MM.1S (cell line): ENCODE measurements around the gene FA2H.
"Not testable (repeated sequence)": the region's sequence is repeated elsewhere in the genome, so short reads cannot be mapped to it uniquely, and the experiment has no call there.

Experiments used
- DNase-seq: peaks from one replicate; pipeline ENCODE4 v3.0.0-alpha.2; 2015
- H2AFZ ChIP-seq: fragments of 300-600 bp; sonication (generic); 2 replicates; pipeline ENCODE4 v1.6.0; 2016; ENCODE audit warnings: antibody characterized with exemption, low read length
- H3F3A ChIP-seq: fragments of 300-600 bp; sonication (generic); 2 replicates; pipeline ENCODE4 v1.6.1; 2016; ENCODE audit warnings: mild to moderate bottlenecking, antibody characterized with exemption, low read length, moderate library complexity, mixed read lengths; ENCODE audit not compliant: insufficient read depth
- H3K27ac ChIP-seq: fragments of 300-600 bp; sonication (generic); 2 replicates; pipeline ENCODE4 v1.5.1; 2016; ENCODE audit warnings: mild to moderate bottlenecking, low read length
- H3K27me3 ChIP-seq: fragments of 300-600 bp; sonication (generic); replicated peaks from 2 replicates; pipeline ENCODE4 v1.6.0; 2016; ENCODE audit warnings: low read length; ENCODE audit not compliant: insufficient read depth
- H3K36me3 ChIP-seq: fragments of 300-600 bp; sonication (generic); replicated peaks from 2 replicates; pipeline ENCODE4 v1.6.1; 2016; ENCODE audit warnings: mild to moderate bottlenecking, low read length, mixed read lengths; ENCODE audit not compliant: insufficient read depth
- H3K4me1 ChIP-seq: fragments of 300-600 bp; sonication (generic); 2 replicates; pipeline ENCODE4 v1.6.1; 2016; ENCODE audit warnings: low read length, mixed read lengths
- H3K4me2 ChIP-seq: fragments of 300-600 bp; sonication (generic); 2 replicates; pipeline ENCODE4 v1.6.0; 2016; ENCODE audit warnings: low read depth, low read length
- H3K4me3 ChIP-seq: fragments of 300-600 bp; sonication (generic); 2 replicates; pipeline ENCODE4 v1.5.1; 2016; ENCODE audit warnings: low read length, mixed read lengths
- H3K79me2 ChIP-seq: fragments of 300-600 bp; sonication (generic); 2 replicates; pipeline ENCODE4 v1.6.1; 2016; ENCODE audit warnings: mixed run types, low read length, mixed read lengths
- H3K9ac ChIP-seq: fragments of 300-600 bp; sonication (generic); 2 replicates; pipeline ENCODE4 v1.6.1; 2016; ENCODE audit warnings: low read length, mixed read lengths
- H3K9me2 ChIP-seq: fragments of 300-600 bp; sonication (generic); replicated peaks from 2 replicates; pipeline ENCODE4 v1.6.1; 2016; ENCODE audit warnings: mild to moderate bottlenecking, low read length, mixed read lengths; ENCODE audit not compliant: insufficient read depth
- H3K9me3 ChIP-seq: fragments of 300-600 bp; sonication (generic); replicated peaks from 2 replicates; pipeline ENCODE4 v1.6.1; 2016; ENCODE audit warnings: mild to moderate bottlenecking, low read length, mixed read lengths; ENCODE audit not compliant: insufficient read depth
- H4K20me1 ChIP-seq: fragments of 300-600 bp; sonication (generic); 2 replicates; pipeline ENCODE4 v1.6.1; 2016; ENCODE audit warnings: mild to moderate bottlenecking, low read length, moderate library complexity, mixed read lengths; ENCODE audit not compliant: insufficient read depth
- CTCF ChIP-seq: fragments of 300-600 bp; sonication (generic); IDR thresholded peaks from 2 replicates; pipeline ENCODE4 v1.5.1; 2016; ENCODE audit warnings: antibody characterized with exemption, low read length, mixed read lengths
- EZH2 ChIP-seq: fragments of 300-600 bp; sonication (generic); optimal IDR thresholded peaks from 2 replicates; pipeline ENCODE3; 2017; ENCODE audit warnings: low read depth, mild to moderate bottlenecking, antibody characterized with exemption, low read length, mixed read lengths
- EZH2phosphoT487 ChIP-seq: fragments of 300-600 bp; sonication (generic); IDR thresholded peaks from 2 replicates; pipeline ENCODE4 v1.6.1; 2018; ENCODE audit warnings: antibody characterized with exemption, low read length

FA2H gene

GRCh38 chr16:74794668-74795067 lies 20.0 kb upstream of the FA2H start:
- no peak overlapping the region for H2AFZ ChIP-seq
- no peak overlapping the region for H3K9ac ChIP-seq
- no peaks in the 10 kb centered on the region for H3K79me2 ChIP-seq
- H3F3A ChIP-seq = no peaks in the 10 kb centered on the region
- no peak overlapping the region for H3K27ac ChIP-seq
- H3K4me3 ChIP-seq = no peak overlapping the region
- H3K9me2 ChIP-seq = no peaks in the 10 kb centered on the region
- H3K27me3 ChIP-seq = no peaks in the 10 kb centered on the region
- H4K20me1 ChIP-seq = no peaks in the 10 kb centered on the region
- H3K4me1 ChIP-seq = no peaks in the 10 kb centered on the region
- no peaks in the 10 kb centered on the region for H3K9me3 ChIP-seq
- no peak overlapping the region for H3K4me2 ChIP-seq
- no peaks in the 10 kb centered on the region for H3K36me3 ChIP-seq
- no peak for DNase-seq
- no peak for TF ChIP-seq EZH2

GRCh38 chr16:74793571-74793970 lies 19.0 kb upstream of the FA2H start:
- no peaks in the 10 kb centered on the region for H3K36me3 ChIP-seq
- H3K9me3 ChIP-seq = no peaks in the 10 kb centered on the region
- no peak overlapping the region for H2AFZ ChIP-seq
- H3K79me2 ChIP-seq = no peaks in the 10 kb centered on the region
- no peak overlapping the region for H3K27ac ChIP-seq
- no peak overlapping the region for H3K4me2 ChIP-seq
- H4K20me1 ChIP-seq = no peaks in the 10 kb centered on the region
- no peaks in the 10 kb centered on the region for H3K4me1 ChIP-seq
- TF ChIP-seq CTCF (no peak), EZH2phosphoT487 (no peak), EZH2 (no peak)
- no peaks in the 10 kb centered on the region for H3K27me3 ChIP-seq
- DNase-seq = no peak
- no peak overlapping the region for H3K9ac ChIP-seq
- no peaks in the 10 kb centered on the region for H3F3A ChIP-seq
- no peaks in the 10 kb centered on the region for H3K9me2 ChIP-seq
- H3K4me3 ChIP-seq = no peak overlapping the region

GRCh38 chr16:74792225-74792624 lies 17.6 kb upstream of the FA2H start:
- Histone ChIP-seq H3K4me2 (no peak overlapping the region), H3K9me3 (no peaks in the 10 kb centered on the region), H4K20me1 (no peaks in the 10 kb centered on the region), H2AFZ (no peak overlapping the region), H3K4me3 (no peak overlapping the region), H3K27ac (no peak overlapping the region), H3F3A (no peaks in the 10 kb centered on the region), H3K36me3 (no peaks in the 10 kb centered on the region), H3K27me3 (no peaks in the 10 kb centered on the region), H3K79me2 (no peaks in the 10 kb centered on the region), H3K9ac (no peak overlapping the region), H3K9me2 (no peaks in the 10 kb centered on the region), H3K4me1 (no peaks in the 10 kb centered on the region)
- TF ChIP-seq EZH2 (no peak), EZH2phosphoT487 (no peak), CTCF (no peak)
- no peak for DNase-seq

GRCh38 chr16:74791749-74792148 lies 17.1 kb upstream of the FA2H start:
- not testable (repeated sequence) for H4K20me1 ChIP-seq, H3K27me3 ChIP-seq, H3K36me3 ChIP-seq, H3K4me3 ChIP-seq, H3K79me2 ChIP-seq, H3K4me2 ChIP-seq, H3F3A ChIP-seq, H2AFZ ChIP-seq, H3K9me3 ChIP-seq, H3K4me1 ChIP-seq, H3K9me2 ChIP-seq, H3K27ac ChIP-seq, DNase-seq, H3K9ac ChIP-seq
